Endothelial cell of umbilical vein (primary cell): ENCODE data around the gene EEF1AKMT1. TPM values are rescaled to one million over a fixed set of nuclear protein-coding genes. Genes with fewer than 3 reads are reported as not detected.

Experiments used
- BruUV-seq: library from RNA; stranded (reverse); fragments of 400-500 nt; replicated peaks from 2 replicates; lab custom pipeline; 2021; lab: Mats Ljungman, UMichigan
- CTCF ChIA-PET: fragments of 300-600, 350-600 bp; sonication (Branson Sonifier 250); formaldehyde crosslinking; loops from one replicate; lab custom pipeline; 2021; ENCODE audit warnings: antibody characterized with exemption, inconsistent platforms; lab: Charles Lee
- POLR2A ChIA-PET: fragments of 300-600, 350-600 bp; sonication (Branson Sonifier 250); formaldehyde crosslinking; loops from one replicate; lab custom pipeline; 2021; ENCODE audit warnings: antibody characterized with exemption, inconsistent platforms; lab: Charles Lee
- DNase-seq: peaks from one replicate; pipeline ENCODE4 v3.0.0-alpha.2; 2011; ENCODE audit warnings: low read depth, low spot score
- FAIRE-seq: peaks from 2 replicates; lab custom pipeline; 2011; peaks lifted over from hg19 to GRCh38; lab: Jason Lieb, UNC
- H2AFZ ChIP-seq: 2 replicates; pipeline ENCODE4 v1.6.0; 2012; ENCODE audit warnings: low read depth, low read length, control low read depth, inconsistent platforms
- H3K27ac ChIP-seq: 2 replicates; pipeline ENCODE4 v1.5.1; 2011; ENCODE audit warnings: low read depth, mild to moderate bottlenecking, control low read depth, low read length, moderate library complexity; ENCODE audit not compliant: insufficient read depth
- H3K27me3 ChIP-seq, 2 experiments: 2 replicates each; pipeline versions ENCODE4 v1.6.0 to v1.6.1; 2011; ENCODE audit warnings: low read length in 2 of 2, mixed read lengths in 1 of 2; ENCODE audit not compliant: control insufficient read depth in 2 of 2, insufficient read depth in 2 of 2
- H3K36me3 ChIP-seq, 2 experiments: 2 replicates in 1 of 2; 3 replicates in 1 of 2; pipeline ENCODE4 v1.5.1; 2011; ENCODE audit warnings: low read length in 2 of 2, mild to moderate bottlenecking in 1 of 2, moderate library complexity in 1 of 2; ENCODE audit not compliant: control insufficient read depth in 2 of 2, insufficient read depth in 2 of 2; ENCODE audit errors: extremely low read depth in 1 of 2
- H3K4me1 ChIP-seq: 3 replicates; pipeline ENCODE4 v1.5.1; 2011; ENCODE audit warnings: mild to moderate bottlenecking, low read length; ENCODE audit not compliant: control insufficient read depth, insufficient read depth; ENCODE audit errors: extremely low read depth
- H3K4me2 ChIP-seq: 2 replicates; pipeline ENCODE4 v1.6.1; 2011; ENCODE audit warnings: low read length, control low read depth, mixed read lengths; ENCODE audit not compliant: insufficient read depth
- H3K4me3 ChIP-seq, 3 experiments: fragments of 200-600 bp in 1 of 3; sonication (generic), shearing (Covaris generic) in 1 of 3; replicated peaks in 1 of 3; 2 replicates each; pipeline ENCODE4 v1.5.1; 2011 to 2016; ENCODE audit warnings: control low read depth in 3 of 3, low read length in 3 of 3, mild to moderate bottlenecking in 2 of 3, inconsistent platforms in 1 of 3, low read depth in 1 of 3, moderate library complexity in 1 of 3; ENCODE audit not compliant: insufficient read depth in 1 of 3
- H3K79me2 ChIP-seq: 2 replicates; pipeline ENCODE4 v1.6.0; 2012; ENCODE audit warnings: low read length, inconsistent platforms; ENCODE audit not compliant: control insufficient read depth, insufficient read depth
- H3K9ac ChIP-seq: replicated peaks from 2 replicates; pipeline ENCODE3; 2011; ENCODE audit warnings: low read length, control low read depth; ENCODE audit not compliant: insufficient read depth; ENCODE audit errors: extremely low read depth
- H3K9me1 ChIP-seq: replicated peaks from 3 replicates; pipeline ENCODE4 v1.6.0; 2011; ENCODE audit warnings: mild to moderate bottlenecking, low read length; ENCODE audit not compliant: control insufficient read depth, insufficient read depth; ENCODE audit errors: extremely low read depth
- H3K9me3 ChIP-seq: replicated peaks from 2 replicates; pipeline ENCODE4 v1.5.1; 2012; ENCODE audit warnings: low read length, inconsistent platforms; ENCODE audit not compliant: control insufficient read depth, insufficient read depth
- H4K20me1 ChIP-seq: replicated peaks from 2 replicates; pipeline ENCODE3; 2011; ENCODE audit warnings: mild to moderate bottlenecking, low read length; ENCODE audit not compliant: control insufficient read depth, insufficient read depth; ENCODE audit errors: extremely low read depth
- CTCF ChIP-seq, 2 donors: IDR thresholded peaks; 1 replicate in 1 of 2; 2 replicates in 1 of 2; pipeline ENCODE4 v1.5.1; 2011; ENCODE audit warnings: low read length in 2 of 2, mild to moderate bottlenecking in 2 of 2, moderate library complexity in 2 of 2, control low read depth in 1 of 2, inconsistent platforms in 1 of 2, low read depth in 1 of 2; ENCODE audit not compliant: insufficient read depth in 1 of 2; ENCODE audit errors: extremely low read depth in 1 of 2
- EZH2 ChIP-seq: IDR thresholded peaks from 2 replicates; pipeline ENCODE4 v1.6.1; 2012; ENCODE audit warnings: borderline replicate concordance, low read depth, mild to moderate bottlenecking, moderate library complexity, low read length, inconsistent platforms; ENCODE audit not compliant: severe bottlenecking
- FOS ChIP-seq: IDR thresholded peaks from 2 replicates; pipeline ENCODE4 v1.6.1; 2011; ENCODE audit warnings: mild to moderate bottlenecking, low read length, moderate library complexity, borderline replicate concordance; ENCODE audit not compliant: insufficient read depth
- GATA2 ChIP-seq: IDR thresholded peaks from 2 replicates; pipeline ENCODE4 v1.7.0; 2011; ENCODE audit warnings: low read depth, mild to moderate bottlenecking, moderate library complexity, mixed read lengths, low read length; ENCODE audit not compliant: insufficient read length, insufficient read depth
- JUN ChIP-seq: IDR thresholded peaks from 2 replicates; pipeline ENCODE4 v1.6.1; 2011; ENCODE audit warnings: borderline replicate concordance, low read depth; ENCODE audit not compliant: insufficient read length, insufficient read depth
- MYC ChIP-seq: IDR thresholded peaks from one replicate; pipeline ENCODE4 v1.6.1; 2011; ENCODE audit warnings: mild to moderate bottlenecking, low read depth, low read length
- POLR2A ChIP-seq: IDR thresholded peaks from 2 replicates; pipeline ENCODE4 v1.6.1; 2012; ENCODE audit warnings: low read depth, mild to moderate bottlenecking, control low read depth, low read length
- POLR2AphosphoS5 ChIP-seq: IDR thresholded peaks from 2 replicates; pipeline ENCODE4 v1.6.1; 2012; ENCODE audit warnings: low read depth, mild to moderate bottlenecking, control low read depth, low read length, moderate library complexity; ENCODE audit not compliant: insufficient read depth
- dilution Hi-C: fragments of 300-500 bp; cut with MboI; formaldehyde crosslinking; loops from one replicate; pipeline ENCODE4 v1.15.0; 2019; ENCODE audit warnings: low sequenced_read_pairs; ENCODE audit not compliant: extremely low pct_ligation_motif_present
- intact Hi-C: fragments of 100-400 bp; cut with micrococcal nuclease; formaldehyde crosslinking; loops from one replicate; pipeline ENCODE4 v1.10.0; 2022
- polyA plus RNA-seq, 4 experiments: library from polyadenylated mRNA; depleted of rRNA in 3 of 4; stranded (reverse) in 3 of 4; unstranded in 1 of 4; fragments of >200 nt; gene quantifications; 2 replicates each; pipeline versions ENCODE4 v1.2.1 to v1.2.3, GENCODE V29; 2011 to 2012; ENCODE audit warnings: missing spikeins in 1 of 4
- total RNA-seq: library from RNA; stranded (reverse); gene quantifications from 2 replicates; pipeline ENCODE4 v1.2.3, GENCODE V29; 2021
- TF ChIP-seq, protein P1 (sequence below): IDR thresholded peaks from 2 replicates; pipeline ENCODE4 v1.6.1; 2011; ENCODE audit not compliant: insufficient read depth, insufficient read length

The EEF1AKMT1 gene
- total and polyA plus RNA-seq, 2 donors (not counting 3 experiments of a cell fraction or from before 2014, with no cell fraction given), result 9.0 to 11.1 TPM

- POLR2A ChIA-PET, result no interaction called here
- Histone ChIP-seq H2AFZ (no peak overlapping the region), H3K4me3 (no peak overlapping the region), H4K20me1 (no peaks in the 10 kb centered on the region), H3K27me3 (no peaks in the 10 kb centered on the region), H3K9me1 (no peaks in the 10 kb centered on the region), H3K9me3 (no peaks in the 10 kb centered on the region), H3K4me2 (no peak overlapping the region), H3K36me3 (no peaks in the 10 kb centered on the region), H3K9ac (no peak overlapping the region), H3K79me2 (peaks cover 6% of the 10 kb centered on the region), H3K4me1 (peaks cover 21% of the 10 kb centered on the region), H3K27ac (no peak overlapping the region)
- CTCF ChIA-PET, result no interaction called here
- BruUV-seq, result no TSS peak
- dilution Hi-C loops (no loop called here), intact Hi-C loops (loop anchor here (1.0 to 10.0 kb wide), 5 partner anchors 44 to 295 kb away; partner anchors contain the start of gene LATS2)
- FAIRE-seq, result no peak
- TF ChIP-seq MYC (no peak), POLR2A (no peak), GATA2 (no peak), CTCF (IDR thresholded peaks at IDR 0.05; ENCODE audit: extremely low read depth in 1 of 2, insufficient read depth in 1 of 2, low read depth in 1 of 2, low read length in 2 of 2) (no peak), JUN (no peak), EZH2 (no peak), POLR2AphosphoS5 (no peak), FOS (no peak)
- TF ChIP-seq, protein P1, sequence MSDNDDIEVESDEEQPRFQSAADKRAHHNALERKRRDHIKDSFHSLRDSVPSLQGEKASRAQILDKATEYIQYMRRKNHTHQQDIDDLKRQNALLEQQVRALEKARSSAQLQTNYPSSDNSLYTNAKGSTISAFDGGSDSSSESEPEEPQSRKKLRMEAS, result no peak
- no peak for DNase-seq
Observed at GRCh38 chr13:20769834-20770233, 3.9 kb downstream of the EEF1AKMT1 start.
